GM19455 (cell line): ENCODE measurements around the gene RBP2.

ENCODE experiments used
- ATAC-seq: cut with Tn5 transposase; IDR thresholded peaks from one replicate; pipeline ENCODE4 v1.9.1; 2021; ENCODE audit not compliant: unreplicated experiment

The RBP2 gene

GRCh38 chr3:139476348-139476747 lies at the start of gene RBP2:
Gene RBP2, minus strand, starts transcription at chr3:139476516. Its CDS starts 57 bp downstream, at chr3:139476459.
- ATAC-seq: no peak

DNA sequence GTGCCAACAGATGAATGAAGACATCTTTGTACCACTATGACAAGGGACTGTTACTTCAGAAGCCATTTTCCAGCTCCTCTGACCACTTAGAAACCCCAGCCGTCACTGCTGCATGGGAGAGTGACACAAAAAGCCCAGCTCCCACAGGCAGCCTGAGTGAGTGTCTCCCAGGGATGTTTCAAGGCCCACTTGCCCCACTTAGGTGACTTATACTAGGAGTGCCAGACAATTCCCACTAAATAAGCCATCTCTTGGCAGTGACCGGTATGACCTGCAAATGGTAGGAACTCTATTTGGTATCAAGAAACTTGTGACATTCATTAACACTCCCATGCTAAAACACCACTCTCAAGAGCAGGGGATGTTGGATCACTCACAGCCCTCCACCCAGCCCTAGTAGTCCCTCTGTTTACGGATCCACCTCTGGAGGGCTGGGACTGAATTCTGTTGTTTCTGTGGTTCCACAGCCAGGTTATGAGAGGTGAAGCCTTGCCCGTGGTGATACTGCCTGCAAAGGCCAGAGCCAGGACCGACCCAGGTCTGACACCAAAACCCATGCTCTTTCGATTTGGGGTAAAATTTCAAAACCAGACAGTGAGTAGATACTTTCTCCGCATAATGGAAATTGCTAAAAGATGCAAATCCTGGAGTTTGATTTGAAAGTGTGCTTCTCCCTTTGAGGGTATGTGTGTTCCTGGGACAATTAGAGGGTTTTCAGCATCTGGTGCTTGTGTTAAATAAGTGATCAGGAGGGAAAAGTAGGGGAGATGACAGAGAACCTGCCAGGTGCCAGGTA lies 48.7 kb upstream of the RBP2 start:
- ATAC-seq: no peak

GRCh38 chr3:139523718-139524117 lies 47.4 kb upstream of the RBP2 start:
- no peak for ATAC-seq

DNA sequence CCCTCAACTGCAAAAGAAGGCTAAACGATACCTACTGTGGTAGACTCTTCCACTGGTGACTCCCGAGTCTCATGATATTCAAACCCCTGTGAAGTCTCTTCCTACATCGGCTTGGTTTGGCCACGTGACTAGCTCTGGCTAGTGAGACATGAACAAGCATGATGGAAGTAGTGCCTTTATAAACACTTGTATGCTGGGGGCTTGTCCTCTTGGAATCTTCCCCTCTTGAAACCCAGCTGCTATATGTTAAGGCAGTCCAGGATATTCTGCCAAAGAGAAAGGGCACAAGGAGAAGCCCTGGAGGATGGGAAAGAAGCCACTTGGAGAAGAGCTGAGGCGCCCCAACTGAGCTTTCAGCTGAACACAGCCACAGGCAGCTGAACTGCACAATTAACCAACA lies 46.9 kb upstream of the RBP2 start:
- ATAC-seq: no peak

DNA sequence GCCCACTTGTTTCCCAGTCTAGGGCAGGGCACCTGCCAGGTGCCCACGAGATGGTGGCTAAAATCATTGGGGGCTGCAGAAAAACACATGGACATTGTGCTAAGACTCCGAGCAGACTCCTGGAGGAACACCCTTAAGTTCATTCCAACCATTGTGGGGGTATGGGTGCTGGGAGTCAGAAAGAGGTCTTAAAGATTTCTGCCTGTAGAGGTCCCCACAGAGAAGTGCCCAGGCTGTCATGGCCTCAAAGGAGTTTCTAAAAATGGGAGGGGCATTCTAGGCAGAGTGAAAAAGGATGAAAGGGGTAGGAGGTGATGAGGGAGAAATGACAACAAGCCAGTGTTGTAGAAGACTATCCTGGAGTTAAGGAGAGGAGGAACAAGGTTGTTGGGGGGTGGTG lies 46.1 kb upstream of the RBP2 start:
- ATAC-seq: no peak

- ATAC-seq: no peak
Measured at GRCh38 chr3:139521816-139522215, 45.5 kb upstream of the RBP2 start.

DNA sequence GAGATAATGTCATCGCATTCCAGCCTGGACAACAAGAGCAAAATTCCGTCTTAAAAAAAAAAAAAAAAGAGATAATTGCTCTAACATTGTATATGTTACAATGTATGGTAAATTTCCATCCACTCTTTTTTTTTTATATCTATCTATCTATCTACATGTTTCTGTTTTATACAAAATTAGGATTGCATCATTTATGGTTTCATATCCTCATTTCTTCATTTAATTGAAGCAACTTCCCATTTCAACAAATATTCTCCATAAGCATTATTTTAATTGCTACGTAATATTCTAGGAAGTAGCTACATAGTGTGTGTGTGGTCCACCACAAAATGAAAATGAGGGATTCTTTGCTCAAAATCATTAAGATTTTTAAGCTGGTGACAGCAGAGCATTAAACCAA lies 44.8 kb upstream of the RBP2 start:
- no peak for ATAC-seq

- no peak for ATAC-seq
Measured at GRCh38 chr3:139519998-139520737, 43.9 kb upstream of the RBP2 start.

DNA sequence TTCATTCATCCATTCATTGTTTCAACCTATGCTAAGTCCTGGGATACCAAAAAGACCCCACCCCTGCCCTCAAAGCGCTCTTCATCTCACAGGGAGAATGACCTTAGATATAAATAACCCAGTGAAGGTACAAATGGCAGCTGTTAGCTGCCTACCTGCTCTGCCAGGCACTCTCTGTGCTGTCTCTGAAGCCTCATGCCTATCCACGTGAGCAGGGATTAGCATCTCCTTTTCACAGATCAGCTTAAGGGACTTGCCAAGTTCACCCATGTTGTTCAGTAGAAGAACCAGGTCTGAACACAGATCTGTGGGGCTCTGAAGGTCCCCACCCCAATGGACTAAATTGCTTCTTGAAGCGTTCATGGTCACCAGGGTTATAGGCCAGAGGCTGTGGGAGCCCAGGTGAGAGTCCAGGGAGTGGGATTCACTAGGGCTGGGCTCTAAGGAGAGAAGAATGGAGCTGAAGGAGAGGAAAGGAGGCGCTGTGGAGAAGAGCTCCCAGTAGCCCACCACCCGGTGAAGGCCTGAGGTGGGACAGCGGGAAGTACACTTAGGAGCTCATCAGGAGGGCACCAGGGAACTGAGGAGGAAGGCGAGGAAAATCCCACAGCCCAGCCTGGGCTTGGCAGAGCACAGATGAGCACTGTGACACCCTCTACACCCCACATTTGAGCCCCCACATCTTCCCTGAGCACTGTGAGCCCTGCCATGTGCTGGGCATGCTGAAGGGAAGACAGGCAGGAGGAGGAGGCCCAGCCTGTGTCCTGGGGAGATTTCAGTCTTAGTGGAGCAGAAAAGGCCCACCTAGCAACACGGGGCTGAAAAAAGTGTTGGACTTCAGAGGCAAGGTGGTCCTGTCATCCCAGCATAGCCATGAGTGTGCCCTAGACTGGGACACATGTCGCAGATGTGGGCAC lies 42.9 kb upstream of the RBP2 start:
- ATAC-seq: no peak

- ATAC-seq: no peak
Measured at GRCh38 chr3:139518306-139518705, 42.0 kb upstream of the RBP2 start.

GRCh38 chr3:139517321-139518065 lies 41.2 kb upstream of the RBP2 start:
- ATAC-seq: no peak

GRCh38 chr3:139514741-139515140 lies 38.4 kb upstream of the RBP2 start:
- ATAC-seq: no peak

- ATAC-seq: no peak
Measured at GRCh38 chr3:139509631-139510030, 33.3 kb upstream of the RBP2 start.

GRCh38 chr3:139506766-139507165 lies 30.4 kb upstream of the RBP2 start:
- no peak for ATAC-seq

DNA sequence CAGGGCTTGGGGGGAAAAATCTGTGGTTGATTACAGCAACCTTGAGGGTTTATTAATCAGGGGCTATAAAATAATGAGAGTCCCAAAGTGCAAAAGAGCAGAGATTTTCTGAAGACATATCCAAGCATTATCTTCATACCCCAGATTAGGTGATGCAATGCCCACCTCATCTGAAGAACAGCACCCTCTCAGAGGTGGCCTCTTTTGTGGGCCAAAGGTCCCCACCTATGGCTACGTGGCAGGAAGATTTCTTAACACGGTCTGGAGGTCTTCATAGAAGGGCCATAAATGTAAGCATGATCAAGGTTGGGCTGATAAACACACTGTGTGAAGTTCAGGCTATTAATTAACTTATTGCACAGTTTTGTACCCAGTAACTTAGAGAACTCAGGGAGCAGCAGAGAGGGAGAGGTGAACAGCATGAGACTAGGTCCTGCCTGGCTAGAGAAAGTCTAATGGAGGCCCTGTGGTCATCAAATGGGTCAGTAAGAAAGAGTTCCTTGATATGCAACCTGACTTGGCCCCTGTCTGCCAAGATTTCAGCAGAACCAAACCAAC lies 29.6 kb upstream of the RBP2 start:
- no peak for ATAC-seq

DNA sequence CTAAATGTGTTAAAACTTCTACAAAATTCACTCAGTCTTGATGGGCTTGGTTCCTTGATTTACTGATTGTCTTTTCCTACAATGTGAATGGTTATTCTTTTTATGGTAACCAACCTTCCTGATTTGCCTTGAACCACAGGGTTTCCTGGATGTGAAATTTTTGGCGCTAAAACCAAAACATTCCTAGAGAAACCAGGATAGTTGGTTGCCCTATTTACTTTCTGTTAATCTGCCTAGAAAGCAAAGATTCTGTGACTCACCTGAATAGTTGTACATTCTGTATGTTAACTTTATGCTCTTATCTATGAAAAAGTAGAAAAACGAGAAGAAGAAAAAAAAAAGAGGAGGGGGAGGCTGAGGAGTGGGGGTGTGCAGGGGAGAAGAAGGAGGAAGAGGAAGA lies 23.2 kb upstream of the RBP2 start:
- ATAC-seq: no peak

DNA sequence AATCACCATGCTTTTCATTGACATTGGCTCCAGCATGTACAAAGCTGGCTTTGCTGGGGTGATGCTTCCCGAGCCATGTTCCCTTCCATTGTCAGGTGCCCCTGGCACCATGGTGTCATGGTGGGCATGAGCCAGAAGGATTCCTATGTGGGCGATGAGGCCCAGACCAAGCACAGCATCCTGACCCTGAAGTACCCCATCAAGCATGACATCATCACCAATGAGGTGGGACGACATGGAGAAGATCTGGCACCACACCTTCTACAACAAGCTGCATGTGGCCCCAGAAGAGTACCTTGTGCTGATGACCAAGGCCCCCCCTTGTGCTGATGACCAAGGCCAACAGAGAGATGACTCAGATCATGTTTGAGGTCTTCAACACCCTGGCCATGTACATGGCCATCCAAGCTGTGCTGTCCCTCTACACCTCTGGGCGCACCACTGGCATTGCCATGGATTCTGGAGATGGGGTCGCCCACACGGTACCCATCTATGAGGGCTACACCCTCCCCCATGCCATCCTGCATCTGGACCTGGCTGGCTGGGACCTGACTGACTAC lies 17.6 kb upstream of the RBP2 start:
- no peak for ATAC-seq

DNA sequence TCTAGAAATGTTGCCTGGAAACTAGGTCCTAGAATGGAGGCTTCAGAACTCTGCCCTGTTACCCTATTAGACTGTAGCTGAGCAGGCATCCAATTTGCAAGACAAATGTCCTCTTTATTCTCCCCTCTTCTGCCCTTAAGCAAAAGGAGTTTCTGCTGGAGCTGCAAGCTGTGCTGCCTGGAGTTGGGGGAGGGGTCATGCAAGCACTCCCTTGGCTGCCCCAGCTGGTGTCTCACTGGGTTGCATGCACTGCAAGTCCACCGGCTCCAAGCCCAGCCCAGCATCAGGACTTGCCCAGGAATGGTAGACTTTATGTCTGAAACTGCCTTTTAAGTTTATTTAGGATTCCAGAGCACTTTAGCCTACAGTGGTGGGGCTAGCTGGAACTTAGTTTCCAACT lies 15.7 kb upstream of the RBP2 start:
- no peak for ATAC-seq

DNA sequence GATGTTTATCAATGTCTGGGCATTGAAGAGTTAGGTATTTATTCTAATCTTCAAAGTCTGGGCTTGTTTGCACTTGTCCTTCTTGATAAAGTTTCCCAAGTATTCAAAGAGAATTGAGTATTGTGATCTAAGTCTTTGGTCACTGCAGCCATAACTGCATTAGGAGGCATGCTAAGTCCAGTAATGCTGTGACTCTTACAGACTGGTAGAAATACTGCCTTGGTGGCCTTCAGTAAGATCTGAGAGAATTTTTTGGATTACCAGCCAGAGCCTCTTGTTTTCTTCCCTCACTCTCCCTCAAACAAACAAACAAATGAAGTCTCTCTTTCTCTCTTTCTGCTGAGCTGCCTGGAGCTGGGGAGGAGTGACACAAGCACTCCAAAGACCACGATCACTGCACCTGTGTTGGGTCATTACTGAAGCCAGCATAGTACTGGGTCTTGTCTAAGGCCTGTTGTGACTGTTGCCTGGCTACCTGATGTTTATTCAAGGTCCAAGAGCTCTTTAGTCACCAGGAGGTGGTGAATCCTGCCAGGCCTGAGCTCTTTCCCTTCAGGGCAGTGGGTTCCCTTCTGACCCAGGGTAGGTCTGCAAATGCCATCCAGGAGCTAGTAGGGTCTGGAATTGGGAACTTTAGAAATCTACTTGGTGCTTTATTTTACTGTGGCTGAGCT lies 14.8 kb upstream of the RBP2 start:
- ATAC-seq: no peak

GRCh38 chr3:139482206-139482605 lies 5.9 kb upstream of the RBP2 start:
- no peak for ATAC-seq
